B cell (primary cell): ENCODE data around the gene GLIS1.

ENCODE experiments used
- CTCF ChIP-seq: fragments of 200-600 bp; IDR thresholded peaks from one replicate; pipeline ENCODE4 v1.8.0; 2022; ENCODE audit warnings: antibody characterized with exemption, mild to moderate bottlenecking
- EZH2 ChIP-seq: IDR thresholded peaks from 2 replicates; pipeline ENCODE4 v1.6.1; 2012; ENCODE audit warnings: borderline replicate concordance, low read depth, mild to moderate bottlenecking, moderate library complexity, low read length; ENCODE audit not compliant: insufficient read depth, poor library complexity, severe bottlenecking

- TF ChIP-seq CTCF: no peak
- TF ChIP-seq EZH2: no peak
These were observed 221.1 kb downstream of the GLIS1 start for GRCh38 chr1:53517821-53518352.
